ENCODE data around the gene NR3C1.

The NR3C1 gene

DNA sequence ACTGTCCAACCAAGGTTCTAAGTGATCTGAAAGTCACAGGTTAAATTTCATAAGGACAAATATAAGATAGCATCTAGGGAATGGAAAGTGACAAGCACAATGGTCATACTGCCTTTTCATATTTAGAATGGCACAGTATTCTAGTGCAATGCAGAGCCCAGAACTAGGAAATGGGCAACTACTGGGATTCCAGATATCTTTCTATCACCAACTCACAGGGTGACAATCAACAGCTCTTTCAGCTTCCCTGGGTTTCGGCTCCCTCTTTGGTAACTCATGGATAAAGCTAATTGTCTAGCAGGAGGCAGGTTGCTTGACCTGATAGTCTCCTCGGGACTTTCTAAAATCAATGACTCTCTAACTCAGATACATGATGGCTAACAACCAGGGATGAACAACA, 60.4 kb downstream of the NR3C1 start:
- DNase-seq (ENCODE audit: low spot score) = no peak
- no peak for TF ChIP-seq CTCF (IDR thresholded peaks at IDR 0.05; ENCODE audit: borderline replicate concordance, control extremely low read depth, extremely low read depth, insufficient read depth, missing control alignments)
- in situ Hi-C loops (cut with MboI; ENCODE audit: low sequenced_read_pairs, unreplicated experiment) = no loop called here

- TF ChIP-seq CTCF (IDR thresholded peaks at IDR 0.05; ENCODE audit: borderline replicate concordance, control extremely low read depth, extremely low read depth, insufficient read depth, missing control alignments) = no peak
- no peak for DNase-seq (ENCODE audit: low spot score)
- in situ Hi-C loops (cut with MboI; ENCODE audit: low sequenced_read_pairs, unreplicated experiment) = no loop called here
Measured at GRCh38 chr5:143342607-143343006, 60.9 kb downstream of the NR3C1 start.

- no peak for DNase-seq (ENCODE audit: low spot score)
- TF ChIP-seq CTCF (IDR thresholded peaks at IDR 0.05; ENCODE audit: borderline replicate concordance, control extremely low read depth, extremely low read depth, insufficient read depth, missing control alignments) = no peak
- in situ Hi-C loops (cut with MboI; ENCODE audit: low sequenced_read_pairs, unreplicated experiment) = no loop called here
Measured at GRCh38 chr5:143341807-143342570, 61.5 kb downstream of the NR3C1 start.

DNA sequence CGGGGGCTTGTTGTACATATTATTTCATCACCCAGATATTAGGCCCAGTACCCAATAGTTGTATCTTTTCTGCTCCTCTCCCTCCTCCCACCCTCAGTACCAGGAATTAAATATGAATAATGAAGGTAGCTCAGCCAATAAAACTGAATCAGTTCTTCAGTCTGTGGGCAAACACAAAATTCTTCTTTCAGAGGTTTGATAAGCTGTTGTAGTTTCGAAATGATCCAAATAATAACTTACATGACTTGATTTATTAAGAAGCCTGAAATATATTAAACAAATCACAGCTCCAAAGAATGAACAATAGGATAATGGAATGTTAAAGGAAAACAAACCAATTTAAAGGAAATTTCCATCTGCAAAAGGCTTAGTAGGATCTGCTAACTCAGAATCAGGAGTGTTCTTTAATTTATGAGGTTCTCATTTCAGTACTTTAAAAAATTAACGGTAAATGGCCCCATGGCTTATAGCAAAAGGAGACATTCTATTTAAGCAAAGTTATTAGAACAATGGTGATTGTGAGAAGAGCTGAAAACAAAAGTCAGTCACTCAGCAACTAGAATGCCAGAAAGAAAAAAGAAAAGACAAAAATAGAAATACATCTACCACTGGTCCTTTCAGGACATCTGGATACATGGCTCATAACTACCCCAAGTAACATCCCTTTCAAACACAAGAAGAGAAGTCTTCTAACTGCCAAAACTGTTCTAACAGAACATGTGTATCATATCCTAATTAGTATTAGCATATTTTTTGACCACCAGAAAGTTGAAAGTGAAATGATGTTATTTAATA, 62.4 kb downstream of the NR3C1 start:
- no peak for DNase-seq (ENCODE audit: low spot score)
- TF ChIP-seq CTCF (IDR thresholded peaks at IDR 0.05; ENCODE audit: borderline replicate concordance, control extremely low read depth, extremely low read depth, insufficient read depth, missing control alignments) = no peak
- in situ Hi-C loops (cut with MboI; ENCODE audit: low sequenced_read_pairs, unreplicated experiment) = no loop called here

DNA sequence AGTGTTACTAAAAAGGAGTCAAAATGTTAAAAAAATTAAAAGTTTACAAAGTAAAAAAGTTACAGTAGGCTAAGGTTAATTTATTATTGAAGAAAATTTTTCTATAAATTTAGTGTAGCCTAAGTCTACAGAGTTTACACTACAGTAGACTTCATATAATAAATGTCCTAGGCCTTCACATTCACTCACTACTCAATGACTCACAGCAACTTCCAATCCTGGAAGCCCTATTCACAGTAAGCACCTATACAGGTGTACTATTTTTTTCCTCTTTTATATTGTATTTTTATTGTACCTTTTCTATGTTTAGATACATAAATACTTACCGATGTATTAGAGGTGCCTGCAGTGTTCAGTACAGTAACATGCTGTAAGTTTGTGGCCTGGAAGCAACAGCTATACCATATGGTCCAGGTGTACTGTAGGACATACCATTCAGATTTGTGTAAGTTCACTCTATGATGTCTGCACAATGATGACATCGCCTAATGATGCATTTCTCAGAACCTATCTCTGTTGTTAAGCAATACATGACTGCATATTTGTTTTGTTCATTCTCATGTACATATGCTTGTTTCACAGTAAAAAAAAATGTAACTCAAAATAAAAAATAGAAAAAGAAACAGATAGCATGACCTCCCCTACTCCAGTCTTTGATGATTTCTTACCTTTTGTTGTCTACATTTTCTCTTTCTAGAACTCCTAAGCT, 64.7 kb downstream of the NR3C1 start:
- DNase-seq (ENCODE audit: low spot score) = no peak
- in situ Hi-C loops (cut with MboI; ENCODE audit: low sequenced_read_pairs, unreplicated experiment) = no loop called here
- no peak for TF ChIP-seq CTCF (IDR thresholded peaks at IDR 0.05; ENCODE audit: borderline replicate concordance, control extremely low read depth, extremely low read depth, insufficient read depth, missing control alignments)

DNA sequence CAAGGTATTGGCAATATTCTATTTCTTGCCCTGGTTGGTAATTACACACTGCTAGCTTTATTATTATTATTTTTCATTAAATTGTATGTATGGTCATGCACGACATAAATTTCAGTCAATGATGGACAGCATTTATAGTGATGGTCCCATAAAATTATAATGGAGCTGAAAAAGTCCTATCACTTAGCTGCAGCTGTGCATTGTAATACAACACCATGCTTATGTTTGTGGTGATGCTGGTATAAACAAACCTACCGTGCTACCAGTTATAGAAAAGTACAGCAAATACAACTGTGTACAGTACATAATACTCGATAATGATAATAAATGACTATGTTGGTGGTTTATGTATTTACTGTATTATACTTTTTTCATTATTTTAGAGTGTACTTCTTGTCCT, 65.5 kb downstream of the NR3C1 start:
- in situ Hi-C loops (cut with MboI; ENCODE audit: low sequenced_read_pairs, unreplicated experiment) = no loop called here
- DNase-seq (ENCODE audit: low spot score) = no peak
- TF ChIP-seq CTCF (IDR thresholded peaks at IDR 0.05; ENCODE audit: borderline replicate concordance, control extremely low read depth, extremely low read depth, insufficient read depth, missing control alignments) = no peak
